22Rv1 (cell line): ENCODE measurements around the gene CFAP70.
"Not testable (repeated sequence)": the region's sequence is repeated elsewhere in the genome, so short reads cannot be mapped to it uniquely, and the experiment has no call there.

Experiments used
- H3K27ac ChIP-seq: fragments of 450-650 bp; 2 replicates; pipeline ENCODE4 v1.5.1; 2017
- CTCF ChIP-seq: fragments of 450-650 bp; IDR thresholded peaks from 2 replicates; pipeline ENCODE4 v1.5.1; 2017; ENCODE audit warnings: mild to moderate bottlenecking
- ZFX ChIP-seq: fragments of 450-650 bp; IDR thresholded peaks from 2 replicates; pipeline ENCODE4 v1.6.1; 2017; ENCODE audit warnings: antibody characterized with exemption, borderline replicate concordance

CFAP70 gene

DNA sequence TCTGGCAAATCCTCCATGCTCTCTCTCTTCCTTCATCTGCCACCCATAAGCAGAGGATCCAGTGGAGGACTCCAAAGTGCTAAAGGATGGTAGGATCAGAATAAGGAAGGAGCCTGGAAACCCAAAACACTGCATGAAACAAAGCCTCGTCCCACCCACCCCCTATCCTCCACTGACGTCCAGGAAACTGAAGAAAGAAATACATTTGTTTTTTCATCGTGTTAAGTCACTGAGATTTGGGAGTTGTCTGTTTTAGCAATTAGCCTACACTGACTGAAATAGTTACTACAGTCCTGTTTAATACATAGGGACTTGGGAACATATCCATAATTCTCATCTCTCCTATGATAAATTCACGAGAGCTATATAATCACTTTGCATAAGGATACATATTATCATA is 40.4 kb upstream of the CFAP70 start:
- H3K27ac ChIP-seq: no peak overlapping the region
- TF ChIP-seq CTCF: no peak
- no peak for TF ChIP-seq ZFX

DNA sequence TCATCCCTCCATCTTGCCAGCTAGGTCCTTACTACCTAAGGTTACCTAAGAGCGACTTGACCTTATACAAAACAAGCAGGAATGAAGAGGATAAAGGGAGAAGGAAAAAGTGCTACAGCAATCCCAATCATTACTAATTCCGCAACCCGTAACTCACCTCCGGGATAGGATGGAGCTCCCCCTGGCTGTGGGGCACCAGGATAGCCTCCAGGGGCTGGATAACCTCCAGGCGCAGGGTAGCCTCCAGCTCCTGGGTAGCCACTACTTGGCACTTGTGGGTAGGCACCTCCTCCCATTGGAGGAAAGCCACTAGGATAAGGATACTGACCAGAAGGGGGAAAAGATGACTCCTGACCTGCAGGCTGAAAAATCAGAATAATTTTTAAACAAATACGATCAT is 39.4 kb upstream of the CFAP70 start:
- TF ChIP-seq CTCF (peak; percentile 41), ZFX (no peak)
- no peak overlapping the region for H3K27ac ChIP-seq

- not testable (repeated sequence) for H3K27ac ChIP-seq
Measured at GRCh38 chr10:73394325-73394724, 35.7 kb upstream of the CFAP70 start.

GRCh38 chr10:73388228-73388627 is 29.6 kb upstream of the CFAP70 start:
- H3K27ac ChIP-seq: no peak overlapping the region
- TF ChIP-seq CTCF (no peak), ZFX (no peak)

- H3K27ac ChIP-seq: no peak overlapping the region
- no peak for TF ChIP-seq ZFX
Measured at GRCh38 chr10:73386583-73386982, 27.9 kb upstream of the CFAP70 start.

- TF ChIP-seq ZFX (no peak), CTCF (no peak)
- H3K27ac ChIP-seq: no peak overlapping the region
Measured at GRCh38 chr10:73379064-73379748, 20.5 kb upstream of the CFAP70 start.

GRCh38 chr10:73376679-73377078 is 18.0 kb upstream of the CFAP70 start:
- no peak for TF ChIP-seq CTCF
- TF ChIP-seq ZFX: no peak
- no peak overlapping the region for H3K27ac ChIP-seq

DNA sequence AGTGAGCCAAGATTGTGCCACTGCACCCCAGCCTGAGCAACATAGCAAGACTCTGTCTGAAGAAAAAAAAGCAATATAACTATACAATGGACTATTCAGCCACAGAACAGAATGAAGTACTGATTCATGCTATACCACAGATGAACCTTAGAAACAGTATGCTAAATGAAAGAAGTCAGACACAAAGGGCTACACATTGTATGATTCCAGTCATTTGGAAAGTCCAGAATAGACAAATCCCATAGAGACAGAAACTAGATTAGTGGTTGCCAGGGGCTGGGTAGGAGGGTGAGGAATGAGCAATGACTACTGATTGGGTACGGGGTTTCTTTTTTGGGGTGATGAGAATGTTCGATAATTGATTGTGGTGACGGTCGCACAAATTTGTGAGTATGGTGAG is 9.6 kb upstream of the CFAP70 start:
- TF ChIP-seq CTCF: no peak
- TF ChIP-seq ZFX: no peak
- no peak overlapping the region for H3K27ac ChIP-seq
